Measurements from ENCODE around the gene RLF. TPM values are rescaled to one million over a fixed set of nuclear protein-coding genes. Genes with fewer than 3 reads are reported as not detected.
"Not testable (repeated sequence)": the region's sequence is repeated elsewhere in the genome, so short reads cannot be mapped to it uniquely, and the experiment has no call there.

RLF gene
- total and polyA plus RNA-seq, 9 donors, result 6.9 to 29.3 (median 18.0) TPM

DNA sequence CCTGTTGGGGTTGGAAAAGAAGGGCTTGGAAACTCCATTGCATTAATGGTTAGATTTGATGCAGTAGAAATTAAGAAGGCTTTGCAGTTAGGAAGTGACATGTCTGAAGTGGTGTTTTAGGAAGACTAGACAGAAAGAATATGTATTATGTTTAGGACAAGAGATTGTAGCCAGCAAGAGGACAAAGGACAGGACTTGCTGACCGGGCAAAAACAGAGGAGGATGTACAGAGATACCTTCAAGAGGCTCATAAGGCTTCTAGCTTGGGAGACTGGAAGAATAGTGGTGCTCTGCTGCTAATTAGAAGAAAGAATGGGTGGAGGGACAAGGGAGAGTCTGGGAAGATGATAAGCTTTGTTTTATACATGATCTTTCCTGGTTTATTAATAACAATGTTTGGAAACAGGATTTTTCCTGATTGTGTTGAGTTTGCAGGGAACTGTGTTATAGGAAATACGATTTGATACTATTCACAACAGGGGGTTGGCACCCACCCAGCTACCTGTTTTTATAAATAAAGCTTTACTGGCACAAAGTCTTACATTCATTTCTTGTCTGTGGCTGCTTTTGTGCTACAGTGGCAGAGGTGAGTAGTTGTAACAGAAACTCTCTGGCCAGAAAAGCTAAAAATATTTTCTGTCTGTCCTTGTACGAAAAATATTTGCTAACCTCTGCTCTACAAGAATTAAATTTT is 49.5 kb downstream of the RLF start:
- DNase-seq, result no peak

DNA sequence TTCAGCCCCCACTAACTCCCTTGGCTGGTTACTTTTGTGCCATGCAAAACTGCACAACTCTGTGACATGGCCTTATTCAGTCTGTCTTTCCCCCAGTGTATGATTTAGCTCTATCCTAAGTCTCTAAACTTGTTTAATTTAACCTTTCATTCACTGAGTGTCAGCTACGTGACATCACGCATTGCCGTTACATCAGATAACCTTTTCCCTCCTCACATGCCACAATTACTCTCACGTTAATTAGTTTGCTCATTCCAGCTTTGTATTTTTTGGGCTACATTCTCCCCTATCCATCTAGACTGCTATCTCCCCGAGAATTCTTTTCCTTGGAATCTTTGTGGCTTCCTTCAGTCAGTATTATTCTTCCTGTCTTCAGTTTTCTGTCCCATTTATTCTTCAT is 57.1 kb downstream of the RLF start:
- TF ChIP-seq, protein P1, sequence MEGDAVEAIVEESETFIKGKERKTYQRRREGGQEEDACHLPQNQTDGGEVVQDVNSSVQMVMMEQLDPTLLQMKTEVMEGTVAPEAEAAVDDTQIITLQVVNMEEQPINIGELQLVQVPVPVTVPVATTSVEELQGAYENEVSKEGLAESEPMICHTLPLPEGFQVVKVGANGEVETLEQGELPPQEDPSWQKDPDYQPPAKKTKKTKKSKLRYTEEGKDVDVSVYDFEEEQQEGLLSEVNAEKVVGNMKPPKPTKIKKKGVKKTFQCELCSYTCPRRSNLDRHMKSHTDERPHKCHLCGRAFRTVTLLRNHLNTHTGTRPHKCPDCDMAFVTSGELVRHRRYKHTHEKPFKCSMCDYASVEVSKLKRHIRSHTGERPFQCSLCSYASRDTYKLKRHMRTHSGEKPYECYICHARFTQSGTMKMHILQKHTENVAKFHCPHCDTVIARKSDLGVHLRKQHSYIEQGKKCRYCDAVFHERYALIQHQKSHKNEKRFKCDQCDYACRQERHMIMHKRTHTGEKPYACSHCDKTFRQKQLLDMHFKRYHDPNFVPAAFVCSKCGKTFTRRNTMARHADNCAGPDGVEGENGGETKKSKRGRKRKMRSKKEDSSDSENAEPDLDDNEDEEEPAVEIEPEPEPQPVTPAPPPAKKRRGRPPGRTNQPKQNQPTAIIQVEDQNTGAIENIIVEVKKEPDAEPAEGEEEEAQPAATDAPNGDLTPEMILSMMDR (IDR thresholded peaks at IDR 0.05), result no peak
- no peak for TF ChIP-seq POLR2A (IDR thresholded peaks at IDR 0.05)
- no peak for TF ChIP-seq EP300 (IDR thresholded peaks at IDR 0.05)
- no peaks in the 10 kb centered on the region for H3K27me3 ChIP-seq
- H3K9me3 ChIP-seq, result no peaks in the 10 kb centered on the region
- DNase-seq, result no peak
- intact Hi-C loops (cut with DNase I), result no loop called here
- H3K36me3 ChIP-seq, result no peaks in the 10 kb centered on the region
- H3K4me1 ChIP-seq (ENCODE audit: insufficient read depth), result no peaks in the 10 kb centered on the region
- no peak overlapping the region for H3K4me3 ChIP-seq
- 94 to 96% (median 94%) methylated on average over 5 of the region's 5 CpGs for WGBS, 3 donors
- H3K27ac ChIP-seq, result no peak overlapping the region

More for the DNA sequence above, 49.5 kb downstream of the RLF start:
- intact Hi-C loops (cut with DNase I), result no loop called here
- WGBS, 3 donors, result 44 to 66% (median 55%) methylated on average over 3 of the region's 3 CpGs
- Histone ChIP-seq H3K36me3 (no peaks in the 10 kb centered on the region), H3K9me3 (no peaks in the 10 kb centered on the region), H3K27ac (no peak overlapping the region), H3K4me1 (ENCODE audit: insufficient read depth) (no peaks in the 10 kb centered on the region), H3K4me3 (no peak overlapping the region), H3K27me3 (no peaks in the 10 kb centered on the region)
- TF ChIP-seq, protein P1 (IDR thresholded peaks at IDR 0.05), result no peak
- TF ChIP-seq EP300 (IDR thresholded peaks at IDR 0.05) (no peak), POLR2A (IDR thresholded peaks at IDR 0.05) (no peak)

DNA sequence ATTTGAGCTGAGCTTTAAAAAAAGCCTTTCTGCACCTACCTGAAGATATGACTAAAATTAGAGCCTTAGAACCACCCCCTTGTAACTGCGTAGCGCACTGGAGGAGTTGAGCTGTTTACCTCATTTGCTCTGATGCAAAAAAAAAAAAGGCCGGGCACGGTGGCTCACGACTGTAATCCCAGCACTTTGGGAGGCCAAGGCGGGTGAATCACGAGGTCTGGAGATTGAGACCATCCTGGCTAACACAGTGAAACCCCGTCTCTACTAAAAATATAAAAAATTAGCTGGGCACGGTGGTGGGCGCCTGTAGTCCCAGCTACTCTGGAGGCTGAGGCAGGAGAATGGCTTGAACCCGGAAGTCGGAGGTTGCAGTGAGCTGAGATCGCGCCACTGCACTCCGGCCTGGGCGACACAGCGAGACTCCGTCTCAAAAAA is 60.3 kb downstream of the RLF start:
- WGBS, 3 donors, result 94 to 96% (median 95%) methylated on average over 18 of the region's 18 CpGs
- H3K27me3 ChIP-seq; H3K4me3 ChIP-seq; H3K36me3 ChIP-seq; DNase-seq; H3K4me1 ChIP-seq (ENCODE audit: insufficient read depth); intact Hi-C loops (cut with DNase I); H3K27ac ChIP-seq; H3K9me3 ChIP-seq: not testable (repeated sequence)

DNA sequence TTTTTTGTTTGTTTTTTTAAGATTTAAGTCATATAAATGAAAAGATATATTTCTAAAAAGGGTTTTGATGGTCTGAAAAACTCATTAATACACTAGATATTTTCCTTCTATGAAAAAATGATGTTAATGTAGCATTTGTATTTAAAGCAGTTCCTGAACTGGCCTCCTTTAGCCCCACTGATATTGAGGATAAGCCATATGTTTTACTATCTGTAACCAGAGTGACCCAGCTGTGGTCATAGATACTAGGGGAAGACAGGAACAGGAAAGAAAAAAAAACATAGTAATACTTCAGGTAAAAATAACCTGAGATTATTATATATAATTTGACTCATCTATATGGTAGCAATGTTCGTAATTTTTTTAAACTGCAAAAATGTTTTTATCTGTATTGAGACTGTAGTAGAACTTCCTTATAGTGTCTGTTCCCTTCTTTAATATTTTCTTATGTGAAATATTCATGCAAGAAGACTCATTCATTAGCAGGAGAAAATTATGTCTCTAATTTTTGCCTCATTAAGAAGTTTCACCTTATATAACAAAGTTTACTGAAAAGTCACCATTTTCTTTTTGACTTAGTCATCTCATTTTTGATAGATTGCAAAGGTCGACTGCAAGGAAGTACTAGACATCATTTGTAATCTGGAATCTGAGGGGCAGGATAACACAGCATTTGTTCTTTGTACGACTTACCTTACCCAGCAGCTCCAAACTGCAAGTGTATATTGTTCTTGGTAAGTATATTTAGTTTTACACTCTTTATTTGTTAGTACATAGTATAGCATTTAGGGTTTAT is 61.0 kb downstream of the RLF start:
- 89 to 90% (median 90%) methylated on average over 3 of the region's 3 CpGs for WGBS, 3 donors
- Histone ChIP-seq H3K36me3 (no peaks in the 10 kb centered on the region), H3K4me1 (ENCODE audit: insufficient read depth) (no peaks in the 10 kb centered on the region), H3K27me3 (no peaks in the 10 kb centered on the region), H3K4me3 (no peak overlapping the region), H3K27ac (no peak overlapping the region), H3K9me3 (no peaks in the 10 kb centered on the region)
- no peak for DNase-seq
- no peak for TF ChIP-seq EP300 (IDR thresholded peaks at IDR 0.05)
- no peak for TF ChIP-seq POLR2A (IDR thresholded peaks at IDR 0.05)
- TF ChIP-seq, protein P1 (IDR thresholded peaks at IDR 0.05), result no peak
- intact Hi-C loops (cut with DNase I), result no loop called here

DNA sequence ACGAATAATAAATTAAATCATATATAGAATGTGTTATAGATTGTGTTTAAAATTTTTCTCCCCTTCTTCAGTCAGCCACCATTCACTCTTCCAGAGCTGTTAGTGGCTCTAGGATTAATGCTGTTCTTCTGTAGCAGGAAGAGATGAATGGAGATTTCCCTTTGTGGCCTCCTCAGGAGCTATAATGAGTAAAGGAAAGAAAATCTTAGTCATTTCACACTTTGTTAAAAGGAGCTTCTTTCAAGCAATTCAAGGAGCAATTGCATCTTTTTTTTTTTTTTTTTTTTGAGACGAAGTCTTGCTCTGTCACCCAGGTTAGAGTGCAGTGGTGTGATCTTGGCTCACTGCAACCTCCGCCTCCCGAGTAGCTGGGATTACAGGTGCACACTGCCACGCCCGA is 62.9 kb downstream of the RLF start:
- 92 to 96% (median 93%) methylated on average over 6 of the region's 6 CpGs for whole genome bisulfite sequencing, 3 donors
- TF ChIP-seq POLR2A (IDR thresholded peaks at IDR 0.05) (no peak), EP300 (IDR thresholded peaks at IDR 0.05) (no peak)
- TF ChIP-seq, protein P1 (IDR thresholded peaks at IDR 0.05), result no peak
- DNase-seq, result no peak
- H3K27me3 ChIP-seq, result no peaks in the 10 kb centered on the region
- intact Hi-C loops (cut with DNase I), result no loop called here
- no peak overlapping the region for H3K27ac ChIP-seq
- H3K4me3 ChIP-seq, result no peak overlapping the region
- no peaks in the 10 kb centered on the region for H3K4me1 ChIP-seq (ENCODE audit: insufficient read depth)
- H3K9me3 ChIP-seq, result no peaks in the 10 kb centered on the region
- no peaks in the 10 kb centered on the region for H3K36me3 ChIP-seq
